Activated CD8-positive, alpha-beta T cell treated with anti-CD3 and anti-CD28 coated beads for 36 hours (primary cell): ENCODE results near the gene UNC13C. TPM values are rescaled to one million over a fixed set of nuclear protein-coding genes. Genes with fewer than 3 reads are reported as not detected.

Source experiments
- ATAC-seq: fragments of 200-7000 bp; cut with Tn5 transposase; one replicate; pipeline ENCODE4 v1.10.0; 2021; ENCODE audit warnings: mild to moderate bottlenecking, moderate library complexity
- CTCF ChIA-PET: fragments of 350-600 bp; sonication (Branson Sonifier 250); formaldehyde crosslinking; loops from one replicate; lab custom pipeline; 2021; ENCODE audit warnings: antibody characterized with exemption; lab: Charles Lee
- POLR2A ChIA-PET: fragments of 350-600 bp; sonication (Branson Sonifier 250); formaldehyde crosslinking; loops from one replicate; lab custom pipeline; 2021; ENCODE audit warnings: antibody characterized with exemption; lab: Charles Lee
- DNase-seq: peaks from one replicate; pipeline ENCODE4 v3.0.0-alpha.2; 2020
- H3K27ac Mint-ChIP-seq: one replicate; pipeline ENCODE4 v1.8.0; 2021; ENCODE audit warnings: mild to moderate bottlenecking, mixed read lengths
- H3K27me3 Mint-ChIP-seq: one replicate; pipeline ENCODE4 v1.8.0; 2021; ENCODE audit warnings: mixed read lengths
- H3K36me3 Mint-ChIP-seq: one replicate; pipeline ENCODE4 v1.8.0; 2021; ENCODE audit warnings: low read depth, mixed read lengths
- H3K4me1 Mint-ChIP-seq: one replicate; pipeline ENCODE4 v1.8.0; 2021; ENCODE audit warnings: low read depth, mixed read lengths
- H3K4me3 Mint-ChIP-seq: one replicate; pipeline ENCODE4 v1.8.0; 2021; ENCODE audit warnings: mild to moderate bottlenecking, moderate library complexity, mixed read lengths
- H3K9me3 Mint-ChIP-seq: one replicate; pipeline ENCODE4 v1.8.0; 2021; ENCODE audit warnings: mixed read lengths
- CTCF ChIP-seq: fragments of 200-600 bp; IDR thresholded peaks from one replicate; pipeline ENCODE4 v1.8.0; 2022; ENCODE audit warnings: antibody characterized with exemption, mild to moderate bottlenecking
- intact Hi-C: fragments of 100-400 bp; cut with micrococcal nuclease; formaldehyde crosslinking; loops from one replicate; pipeline ENCODE4 v1.10.0; 2022
- total RNA-seq, 2 experiments: library from RNA; stranded (reverse); gene quantifications; one replicate each; pipeline ENCODE4 v1.2.3, GENCODE V29; 2021

UNC13C gene
- total RNA-seq, 2 experiments from 2014 or later, result not detected

DNA sequence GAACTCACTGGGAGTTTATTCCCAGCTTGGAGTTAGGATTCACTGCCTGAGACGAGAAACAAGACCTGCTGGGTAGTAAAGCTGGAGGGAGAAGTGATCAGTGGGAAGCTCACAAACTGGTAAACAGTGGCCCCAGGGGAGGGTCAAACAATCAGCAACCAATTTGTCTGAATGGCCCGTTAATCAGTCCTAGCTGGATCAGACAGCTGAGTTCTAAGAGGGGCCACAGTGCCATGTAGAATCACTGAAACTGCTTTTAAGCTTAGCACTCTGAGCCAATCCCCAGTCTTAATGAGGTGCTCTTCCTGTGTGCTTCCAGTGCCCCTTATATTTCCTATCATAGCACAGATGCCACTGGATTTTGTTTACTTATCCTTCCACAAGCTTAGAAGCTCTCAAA is 626.8 kb downstream of the UNC13C start:
- DNase-seq, result no peak
- Mint-ChIP-seq H3K36me3 (no peaks in the 10 kb centered on the region), H3K9me3 (no peaks in the 10 kb centered on the region), H3K27ac (no peak overlapping the region), H3K27me3 (no peaks in the 10 kb centered on the region), H3K4me3 (no peak overlapping the region), H3K4me1 (no peaks in the 10 kb centered on the region)
- POLR2A ChIA-PET, result no interaction called here
- intact Hi-C loops, result no loop called here
- no peak for ATAC-seq
- CTCF ChIA-PET, result interaction anchor here (1.3 kb wide), 1 partner anchor 10 kb away, joined by 3 read pairs; no protein-coding TSS in a partner anchor
- no peak for TF ChIP-seq CTCF

- intact Hi-C loops, result no loop called here
- H3K9me3 Mint-ChIP-seq, result no peaks in the 10 kb centered on the region
- ChIA-PET CTCF (interaction anchor here (1.3 kb wide), 1 partner anchor 11 kb away, joined by 3 read pairs; no protein-coding TSS in a partner anchor), POLR2A (no interaction called here)
- H3K4me1 Mint-ChIP-seq, result no peaks in the 10 kb centered on the region
- ATAC-seq, result no peak
- H3K27ac Mint-ChIP-seq, result no peak overlapping the region
- H3K27me3 Mint-ChIP-seq, result no peaks in the 10 kb centered on the region
- no peak overlapping the region for H3K4me3 Mint-ChIP-seq
- no peak for TF ChIP-seq CTCF
- no peak for DNase-seq
- H3K36me3 Mint-ChIP-seq, result no peaks in the 10 kb centered on the region
Measured at GRCh38 chr15:54605556-54605955, 627.3 kb downstream of the UNC13C start.

DNA sequence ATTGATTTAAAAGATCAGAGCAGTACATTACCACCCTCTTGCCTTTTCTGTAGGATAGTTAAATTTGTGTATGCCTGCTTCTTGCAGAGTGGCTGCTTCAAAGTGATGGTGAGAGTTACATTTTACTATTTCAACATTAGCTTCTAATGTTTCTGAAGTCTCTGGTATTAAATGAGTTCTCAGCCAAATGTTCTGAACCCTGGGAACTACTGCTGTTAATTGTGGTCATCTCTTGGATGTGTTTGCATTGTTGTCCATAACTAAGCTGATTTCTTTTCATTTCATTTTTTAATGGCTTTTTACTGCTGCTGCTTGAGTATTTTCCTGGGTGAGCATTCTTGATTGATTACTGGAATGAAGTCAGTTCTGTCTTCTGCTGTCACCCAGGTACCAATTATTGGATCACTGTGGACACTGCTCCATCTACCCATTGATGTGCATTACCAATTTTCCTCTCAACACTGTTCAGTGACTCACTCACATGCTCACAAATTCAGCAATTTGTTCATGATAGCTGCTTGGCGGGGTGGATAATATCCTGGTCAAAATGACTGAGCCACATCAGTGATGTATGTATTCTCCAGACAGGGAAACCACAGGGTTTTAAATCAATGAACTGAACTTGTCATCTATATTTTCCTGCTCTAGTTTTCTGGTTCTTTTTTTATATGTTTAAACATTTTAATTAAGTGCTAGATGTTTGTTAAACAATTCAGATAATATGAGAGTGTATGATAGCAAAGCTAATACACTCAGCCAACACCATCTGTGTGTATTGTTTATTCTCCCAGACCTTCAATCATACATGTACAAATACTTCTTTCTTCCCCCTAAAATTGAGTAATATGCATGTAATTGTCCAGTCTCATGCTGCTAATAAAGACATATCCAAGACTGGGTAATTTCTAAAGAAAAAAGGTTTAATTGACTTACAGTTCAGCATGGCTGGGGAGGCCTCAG is 630.9 kb downstream of the UNC13C start:
- ATAC-seq (no peak), DNase-seq (no peak)
- TF ChIP-seq CTCF, result no peak
- H3K4me1 Mint-ChIP-seq, result no peaks in the 10 kb centered on the region
- H3K4me3 Mint-ChIP-seq, result no peak overlapping the region
- POLR2A ChIA-PET, result no interaction called here
- CTCF ChIA-PET, result no interaction called here
- H3K36me3 Mint-ChIP-seq, result no peaks in the 10 kb centered on the region
- no peaks in the 10 kb centered on the region for H3K9me3 Mint-ChIP-seq
- H3K27me3 Mint-ChIP-seq, result no peaks in the 10 kb centered on the region
- no peak overlapping the region for H3K27ac Mint-ChIP-seq
- intact Hi-C loops, result no loop called here

GRCh38 chr15:54618120-54618519 is 639.9 kb downstream of the UNC13C start:
- no peaks in the 10 kb centered on the region for H3K4me1 Mint-ChIP-seq
- CTCF ChIA-PET, result no interaction called here
- POLR2A ChIA-PET, result no interaction called here
- ATAC-seq (no peak), DNase-seq (no peak)
- H3K36me3 Mint-ChIP-seq, result no peaks in the 10 kb centered on the region
- no peaks in the 10 kb centered on the region for H3K9me3 Mint-ChIP-seq
- intact Hi-C loops, result no loop called here
- no peak overlapping the region for H3K27ac Mint-ChIP-seq
- H3K27me3 Mint-ChIP-seq, result no peaks in the 10 kb centered on the region
- no peak overlapping the region for H3K4me3 Mint-ChIP-seq
- TF ChIP-seq CTCF, result no peak

DNA sequence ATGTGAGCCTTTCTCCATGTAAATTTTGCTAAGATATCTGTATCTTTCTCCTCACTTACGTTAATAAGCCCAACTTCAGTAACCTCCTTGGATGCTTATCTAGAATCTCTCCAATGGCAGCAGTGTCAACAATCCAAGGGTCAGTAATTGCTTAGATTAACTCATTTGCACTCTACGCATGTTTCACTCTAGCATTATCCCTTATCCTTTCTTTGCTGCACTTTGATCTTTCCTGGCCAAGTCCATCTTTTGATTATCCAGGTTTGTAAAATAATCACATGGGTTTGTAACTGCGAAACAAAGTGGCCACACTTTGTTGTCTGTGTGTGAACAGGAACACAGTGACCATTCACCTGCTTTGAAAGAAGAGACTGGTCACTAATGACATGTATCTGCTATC is 640.9 kb downstream of the UNC13C start:
- POLR2A ChIA-PET, result no interaction called here
- intact Hi-C loops, result no loop called here
- no peaks in the 10 kb centered on the region for H3K27me3 Mint-ChIP-seq
- ATAC-seq (no peak), DNase-seq (no peak)
- no peaks in the 10 kb centered on the region for H3K4me1 Mint-ChIP-seq
- CTCF ChIA-PET, result no interaction called here
- H3K4me3 Mint-ChIP-seq, result no peak overlapping the region
- no peaks in the 10 kb centered on the region for H3K36me3 Mint-ChIP-seq
- TF ChIP-seq CTCF, result no peak
- H3K27ac Mint-ChIP-seq, result no peak overlapping the region
- H3K9me3 Mint-ChIP-seq, result no peaks in the 10 kb centered on the region
